ENCODE measurements around the gene TMEM108.

DNA sequence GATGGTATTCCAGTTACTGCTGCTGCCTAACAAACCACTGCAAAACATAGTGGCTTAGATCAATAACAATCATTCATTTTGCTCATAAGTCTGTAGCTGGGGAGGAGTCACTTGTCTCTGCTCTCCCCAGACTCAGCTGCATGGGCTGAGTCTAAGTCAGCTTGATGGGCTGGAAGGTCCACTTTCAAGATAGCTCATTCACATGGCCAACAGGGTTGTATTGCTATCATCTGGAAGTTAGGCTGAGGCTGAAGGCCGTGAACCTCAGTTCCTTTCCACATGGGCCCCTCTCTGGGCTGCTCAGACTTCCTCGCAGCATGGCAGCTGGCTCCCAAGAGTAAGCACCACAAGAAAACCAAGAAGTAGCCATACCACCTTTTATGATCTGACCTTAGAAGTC is 333.0 kb downstream of the TMEM108 start:
- TF ChIP-seq HDAC6 (IDR thresholded peaks at IDR 0.05; ENCODE audit: unreplicated experiment) (no peak), KDM1A (IDR thresholded peaks at IDR 0.05; ENCODE audit: borderline replicate concordance) (no peak)
- TF ChIP-seq, protein P1, sequence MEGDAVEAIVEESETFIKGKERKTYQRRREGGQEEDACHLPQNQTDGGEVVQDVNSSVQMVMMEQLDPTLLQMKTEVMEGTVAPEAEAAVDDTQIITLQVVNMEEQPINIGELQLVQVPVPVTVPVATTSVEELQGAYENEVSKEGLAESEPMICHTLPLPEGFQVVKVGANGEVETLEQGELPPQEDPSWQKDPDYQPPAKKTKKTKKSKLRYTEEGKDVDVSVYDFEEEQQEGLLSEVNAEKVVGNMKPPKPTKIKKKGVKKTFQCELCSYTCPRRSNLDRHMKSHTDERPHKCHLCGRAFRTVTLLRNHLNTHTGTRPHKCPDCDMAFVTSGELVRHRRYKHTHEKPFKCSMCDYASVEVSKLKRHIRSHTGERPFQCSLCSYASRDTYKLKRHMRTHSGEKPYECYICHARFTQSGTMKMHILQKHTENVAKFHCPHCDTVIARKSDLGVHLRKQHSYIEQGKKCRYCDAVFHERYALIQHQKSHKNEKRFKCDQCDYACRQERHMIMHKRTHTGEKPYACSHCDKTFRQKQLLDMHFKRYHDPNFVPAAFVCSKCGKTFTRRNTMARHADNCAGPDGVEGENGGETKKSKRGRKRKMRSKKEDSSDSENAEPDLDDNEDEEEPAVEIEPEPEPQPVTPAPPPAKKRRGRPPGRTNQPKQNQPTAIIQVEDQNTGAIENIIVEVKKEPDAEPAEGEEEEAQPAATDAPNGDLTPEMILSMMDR (IDR thresholded peaks at IDR 0.05 in 2 of 3, conservative IDR thresholded peaks at IDR 0.05 in 1 of 3; ENCODE audit: control insufficient read depth in 2 of 3, extremely low read depth in 1 of 3, insufficient read depth in 1 of 3, low read depth in 3 of 3, low read length in 3 of 3) = no peak
- TF ChIP-seq, protein P2, sequence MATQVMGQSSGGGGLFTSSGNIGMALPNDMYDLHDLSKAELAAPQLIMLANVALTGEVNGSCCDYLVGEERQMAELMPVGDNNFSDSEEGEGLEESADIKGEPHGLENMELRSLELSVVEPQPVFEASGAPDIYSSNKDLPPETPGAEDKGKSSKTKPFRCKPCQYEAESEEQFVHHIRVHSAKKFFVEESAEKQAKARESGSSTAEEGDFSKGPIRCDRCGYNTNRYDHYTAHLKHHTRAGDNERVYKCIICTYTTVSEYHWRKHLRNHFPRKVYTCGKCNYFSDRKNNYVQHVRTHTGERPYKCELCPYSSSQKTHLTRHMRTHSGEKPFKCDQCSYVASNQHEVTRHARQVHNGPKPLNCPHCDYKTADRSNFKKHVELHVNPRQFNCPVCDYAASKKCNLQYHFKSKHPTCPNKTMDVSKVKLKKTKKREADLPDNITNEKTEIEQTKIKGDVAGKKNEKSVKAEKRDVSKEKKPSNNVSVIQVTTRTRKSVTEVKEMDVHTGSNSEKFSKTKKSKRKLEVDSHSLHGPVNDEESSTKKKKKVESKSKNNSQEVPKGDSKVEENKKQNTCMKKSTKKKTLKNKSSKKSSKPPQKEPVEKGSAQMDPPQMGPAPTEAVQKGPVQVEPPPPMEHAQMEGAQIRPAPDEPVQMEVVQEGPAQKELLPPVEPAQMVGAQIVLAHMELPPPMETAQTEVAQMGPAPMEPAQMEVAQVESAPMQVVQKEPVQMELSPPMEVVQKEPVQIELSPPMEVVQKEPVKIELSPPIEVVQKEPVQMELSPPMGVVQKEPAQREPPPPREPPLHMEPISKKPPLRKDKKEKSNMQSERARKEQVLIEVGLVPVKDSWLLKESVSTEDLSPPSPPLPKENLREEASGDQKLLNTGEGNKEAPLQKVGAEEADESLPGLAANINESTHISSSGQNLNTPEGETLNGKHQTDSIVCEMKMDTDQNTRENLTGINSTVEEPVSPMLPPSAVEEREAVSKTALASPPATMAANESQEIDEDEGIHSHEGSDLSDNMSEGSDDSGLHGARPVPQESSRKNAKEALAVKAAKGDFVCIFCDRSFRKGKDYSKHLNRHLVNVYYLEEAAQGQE (IDR thresholded peaks at IDR 0.05; ENCODE audit: low read depth, low read length) = no peak

Measured in GM12878 (cell line).